Stimulated activated CD4-positive, alpha-beta T cell treated with anti-CD3 and anti-CD28 coated beads, Interleukin-15, amount 100 ng/mL, for 1 hour (primary cell): Measurements from ENCODE around the gene TBL2.
"Not testable (repeated sequence)": the region's sequence is repeated elsewhere in the genome, so short reads cannot be mapped to it uniquely, and the experiment has no call there.

Experiments used
- DNase-seq, 2 donors: peaks; one replicate each; pipeline ENCODE4 v3.0.0-alpha.2; 2020; ENCODE audit warnings: low read depth in 1 of 2, low spot score in 1 of 2

Gene TBL2

GRCh38 chr7:73606801-73607691 lies 28.7 kb upstream of the TBL2 start:
- peak; percentile 51 to 54 for DNase-seq

GRCh38 chr7:73605601-73606220 lies 27.3 kb upstream of the TBL2 start:
- DNase-seq, result no peak

- no peak for DNase-seq
Observed at GRCh38 chr7:73602721-73603651, 24.6 kb upstream of the TBL2 start.

GRCh38 chr7:73599916-73600315 lies 21.5 kb upstream of the TBL2 start:
- DNase-seq, result no peak

- DNase-seq, result no peak
Observed at GRCh38 chr7:73599151-73599882, 20.9 kb upstream of the TBL2 start.

GRCh38 chr7:73597978-73598782 lies 19.8 kb upstream of the TBL2 start:
- no peak for DNase-seq

GRCh38 chr7:73596191-73597065 lies 18.0 kb upstream of the TBL2 start:
- no peak for DNase-seq

- no peak for DNase-seq
Observed at GRCh38 chr7:73595358-73595757, 17.0 kb upstream of the TBL2 start.

- DNase-seq, result no peak
Observed at GRCh38 chr7:73593207-73594045, 15.0 kb upstream of the TBL2 start.

GRCh38 chr7:73586911-73587310 lies 8.5 kb upstream of the TBL2 start:
- DNase-seq, result no peak

GRCh38 chr7:73585196-73585595 lies 6.8 kb upstream of the TBL2 start:
- DNase-seq, result no peak

- DNase-seq, result no peak
Observed at GRCh38 chr7:73582664-73583202, 4.4 kb upstream of the TBL2 start.

GRCh38 chr7:73581006-73581405 lies 2.6 kb upstream of the TBL2 start:
- not testable (repeated sequence) for DNase-seq

- DNase-seq, result no peak
Observed at GRCh38 chr7:73577627-73578341, 595 bp downstream of the TBL2 start.

GRCh38 chr7:73573791-73574190 lies 4.6 kb downstream of the TBL2 start:
- no peak for DNase-seq

- no peak for DNase-seq
Observed at GRCh38 chr7:73573276-73573675, 5.1 kb downstream of the TBL2 start.

GRCh38 chr7:73572767-73573186 lies 5.6 kb downstream of the TBL2 start:
- no peak for DNase-seq
